Activated CD8-positive, alpha-beta memory T cell treated with anti-CD3 and anti-CD28 coated beads, Interleukin-2, amount 50 U/mL, for 1 hour (primary cell): Measurements from ENCODE around the gene RPL18.
"Not testable (repeated sequence)": the region's sequence is repeated elsewhere in the genome, so short reads cannot be mapped to it uniquely, and the experiment has no call there.

Source experiments
- DNase-seq: peaks from one replicate; pipeline ENCODE4 v3.0.0-alpha.2; 2020; ENCODE audit errors: extremely low read depth

RPL18 gene

GRCh38 chr19:48618916-48619691, at the start of gene RPL18, which contains the start of gene SPHK2:
Gene RPL18, minus strand, starts transcription at chr19:48619178. Its CDS starts 35 bp downstream, at chr19:48619143.
Gene SPHK2, plus strand, starts transcription at chr19:48619506. Its CDS starts 1,009 bp downstream, at chr19:48620515.
- peak; percentile 89 for DNase-seq

GRCh38 chr19:48668761-48669160, 49.8 kb upstream of the RPL18 start:
- DNase-seq, result no peak

- no peak for DNase-seq
Measured at GRCh38 chr19:48668332-48668731, 49.4 kb upstream of the RPL18 start.

- no peak for DNase-seq
Measured at GRCh38 chr19:48665786-48666185, 46.8 kb upstream of the RPL18 start.

GRCh38 chr19:48664476-48664875, 45.5 kb upstream of the RPL18 start:
- DNase-seq, result no peak

- no peak for DNase-seq
Measured at GRCh38 chr19:48663667-48664066, 44.7 kb upstream of the RPL18 start.

GRCh38 chr19:48661711-48662090, 42.7 kb upstream of the RPL18 start:
- DNase-seq, result no peak

GRCh38 chr19:48660852-48661710, 42.1 kb upstream of the RPL18 start:
- peak; percentile 64 for DNase-seq

- DNase-seq, result no peak
Measured at GRCh38 chr19:48659768-48660167, 40.8 kb upstream of the RPL18 start.

GRCh38 chr19:48658483-48658882, 39.5 kb upstream of the RPL18 start:
- no peak for DNase-seq

GRCh38 chr19:48657828-48658227, 38.9 kb upstream of the RPL18 start:
- not testable (repeated sequence) for DNase-seq

- DNase-seq, result no peak
Measured at GRCh38 chr19:48656840-48657474, 38.0 kb upstream of the RPL18 start.

- DNase-seq, result no peak
Measured at GRCh38 chr19:48654299-48655059, 35.5 kb upstream of the RPL18 start.

GRCh38 chr19:48651683-48652048, 32.7 kb upstream of the RPL18 start:
- DNase-seq, result no peak

- no peak for DNase-seq
Measured at GRCh38 chr19:48650974-48651682, 32.1 kb upstream of the RPL18 start.

- no peak for DNase-seq
Measured at GRCh38 chr19:48648134-48648533, 29.2 kb upstream of the RPL18 start.

- DNase-seq, result no peak
Measured at GRCh38 chr19:48646722-48647216, 27.8 kb upstream of the RPL18 start.

GRCh38 chr19:48646001-48646721, 27.2 kb upstream of the RPL18 start, which contains the start of gene CA11:
Gene CA11, minus strand, starts transcription at chr19:48646187. Its CDS starts 555 bp downstream, at chr19:48645632.
- DNase-seq, result peak; percentile 75

- DNase-seq, result no peak
Measured at GRCh38 chr19:48645620-48646000, 26.6 kb upstream of the RPL18 start.
